HG02759 (cell line): Measurements from ENCODE around the gene FANK1.

Experiments used
- ATAC-seq: cut with Tn5 transposase; IDR thresholded peaks from one replicate; pipeline ENCODE4 v1.9.1; 2021; ENCODE audit warnings: mild to moderate bottlenecking, moderate library complexity; ENCODE audit not compliant: unreplicated experiment

FANK1 gene

DNA sequence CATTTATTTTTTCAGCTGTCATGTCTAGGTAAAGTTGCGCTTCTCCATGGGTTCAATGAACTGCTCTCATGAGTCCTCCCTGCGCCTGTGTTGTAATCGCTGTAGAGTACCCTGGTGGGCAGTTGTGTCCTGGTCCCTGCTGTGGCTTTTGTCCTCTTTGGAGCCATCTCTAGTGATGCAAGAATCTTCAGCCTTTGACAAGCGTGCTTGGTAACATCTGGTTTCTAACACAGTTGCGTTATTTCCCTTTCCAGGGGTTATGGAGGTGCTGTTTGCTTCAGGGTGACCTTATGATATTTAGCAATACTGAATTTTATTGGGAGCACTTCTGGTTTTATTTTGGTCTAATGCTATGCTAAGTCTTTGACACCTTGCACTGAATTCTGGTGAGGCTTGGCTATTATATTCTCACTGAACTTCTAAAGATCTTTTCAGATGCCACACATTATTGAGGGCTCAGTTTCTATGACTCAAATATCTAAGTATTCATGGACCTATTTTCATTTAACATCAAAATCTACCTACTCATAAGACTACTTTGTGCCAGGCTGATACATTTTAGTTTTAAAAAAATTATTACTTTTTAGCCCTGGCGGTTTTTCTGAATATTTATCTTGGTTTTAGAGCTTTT, 88.6 kb downstream of the FANK1 start:
- no peak for ATAC-seq

DNA sequence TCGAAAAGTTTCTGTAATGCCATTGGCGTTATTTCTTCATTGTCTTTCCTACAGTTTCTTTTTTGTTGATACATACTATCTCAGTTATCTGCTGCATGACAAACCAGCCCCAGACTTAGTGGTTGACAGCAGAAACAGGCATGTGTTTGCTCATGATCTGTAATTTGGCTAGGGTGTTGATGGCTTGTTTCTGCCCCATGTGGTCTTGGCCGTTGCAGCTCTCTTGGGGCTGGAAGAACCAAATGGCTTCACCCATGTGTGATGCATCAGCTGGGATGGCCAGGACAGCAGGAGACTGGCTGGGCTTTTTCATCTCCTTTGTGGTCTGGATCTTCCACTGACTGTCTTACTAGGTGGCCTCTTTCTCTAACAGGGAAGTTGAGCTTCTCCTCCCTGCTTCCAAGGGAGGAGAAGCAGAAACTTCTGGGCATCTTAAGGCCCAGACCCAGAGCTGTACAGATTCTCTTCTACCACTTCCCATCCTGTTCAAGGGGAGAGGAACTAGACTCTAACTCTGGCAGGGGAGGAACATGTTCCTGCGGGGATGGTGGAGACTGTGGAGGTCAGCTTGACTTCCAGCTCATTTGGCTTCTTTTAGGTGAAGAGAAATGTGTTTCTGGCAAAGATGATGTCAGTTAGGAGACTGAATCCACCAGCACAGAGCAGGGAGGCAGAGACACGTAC, 89.3 kb downstream of the FANK1 start:
- no peak for ATAC-seq

DNA sequence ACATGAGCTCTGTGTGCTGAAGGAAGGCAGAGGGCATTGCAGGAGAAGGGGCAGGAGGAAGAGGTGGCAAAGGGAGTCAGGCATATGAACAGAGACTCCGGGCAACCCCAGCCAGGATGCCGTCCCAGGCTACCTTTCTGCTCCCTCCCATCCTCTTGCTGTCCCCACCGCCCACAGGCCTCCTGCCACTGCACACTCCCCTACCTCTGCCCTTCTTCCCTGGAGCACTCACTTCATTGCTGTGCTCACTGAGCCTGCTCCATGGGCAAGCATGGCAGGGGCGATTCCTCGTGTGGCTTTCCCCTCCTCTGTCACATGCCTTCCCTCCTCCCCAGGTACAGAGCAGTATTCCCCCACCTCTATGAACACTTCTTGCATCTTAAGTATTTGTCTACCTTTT, 93.4 kb downstream of the FANK1 start:
- no peak for ATAC-seq

- no peak for ATAC-seq
Observed at GRCh38 chr10:125990974-125991373, 94.6 kb downstream of the FANK1 start.

- ATAC-seq = no peak
Observed at GRCh38 chr10:125991392-125991791, 95.0 kb downstream of the FANK1 start.

GRCh38 chr10:125992254-125992653, 95.9 kb downstream of the FANK1 start:
- ATAC-seq = no peak

DNA sequence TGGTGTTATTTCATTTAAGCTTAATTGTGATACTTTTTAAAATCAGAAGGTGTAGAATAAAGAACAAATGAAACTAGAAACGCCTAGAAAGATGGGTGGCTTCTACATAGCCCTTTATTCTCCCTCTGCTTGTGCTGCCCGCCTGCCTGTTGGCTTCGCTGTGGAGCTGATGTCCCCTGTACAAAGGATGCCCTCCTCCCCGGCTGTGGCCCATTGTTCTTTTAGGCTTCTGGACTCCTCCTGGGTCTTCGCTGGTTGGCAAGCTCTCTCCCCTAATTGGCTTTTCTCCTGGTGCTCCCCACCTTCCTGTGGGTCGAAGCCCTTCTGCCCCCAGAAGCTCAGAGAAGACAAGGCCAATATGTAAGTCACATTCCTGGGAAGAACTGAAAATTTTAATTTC, 98.2 kb downstream of the FANK1 start:
- no peak for ATAC-seq

GRCh38 chr10:125995726-125996304, 99.5 kb downstream of the FANK1 start:
- ATAC-seq = no peak

DNA sequence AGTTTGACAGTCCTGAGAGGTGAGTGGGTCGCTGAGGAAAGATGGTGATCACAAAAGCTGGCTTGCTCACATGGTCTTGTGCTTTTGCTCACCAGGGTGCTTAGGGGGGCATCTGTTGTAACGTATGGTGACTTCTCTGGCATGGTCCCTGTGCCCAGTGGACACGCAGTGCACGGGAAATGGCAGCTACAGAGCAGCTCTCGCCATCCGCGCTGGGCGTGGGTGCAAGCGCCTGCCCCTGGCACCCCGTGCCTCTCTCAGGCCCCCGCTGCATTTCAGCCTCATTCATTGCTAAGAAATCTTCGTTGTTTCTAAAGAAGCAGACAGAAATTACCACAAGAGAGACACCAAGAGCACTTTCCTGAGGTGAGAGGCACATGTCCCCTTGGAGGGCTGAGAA, 101.2 kb downstream of the FANK1 start:
- no peak for ATAC-seq

DNA sequence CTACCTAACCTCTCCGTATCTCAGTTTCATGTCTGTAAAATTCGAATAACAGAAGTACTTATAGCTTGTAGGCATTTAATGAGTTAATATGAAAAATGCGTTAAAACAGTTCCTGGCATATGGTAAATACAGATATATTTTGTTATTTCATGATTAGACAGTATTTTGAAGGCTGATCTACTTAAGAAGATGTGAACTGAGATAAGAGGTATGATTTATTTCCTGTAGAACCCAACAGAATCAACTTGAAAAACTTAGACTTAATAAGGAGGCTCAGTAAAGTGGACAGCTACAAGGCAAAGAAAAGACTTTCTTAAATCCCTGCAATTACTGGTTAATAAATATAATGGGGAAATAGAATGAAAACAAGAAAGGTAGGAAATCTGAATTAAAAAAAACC, 103.3 kb downstream of the FANK1 start:
- no peak for ATAC-seq

GRCh38 chr10:126001576-126001975, 105.2 kb downstream of the FANK1 start:
- no peak for ATAC-seq

DNA sequence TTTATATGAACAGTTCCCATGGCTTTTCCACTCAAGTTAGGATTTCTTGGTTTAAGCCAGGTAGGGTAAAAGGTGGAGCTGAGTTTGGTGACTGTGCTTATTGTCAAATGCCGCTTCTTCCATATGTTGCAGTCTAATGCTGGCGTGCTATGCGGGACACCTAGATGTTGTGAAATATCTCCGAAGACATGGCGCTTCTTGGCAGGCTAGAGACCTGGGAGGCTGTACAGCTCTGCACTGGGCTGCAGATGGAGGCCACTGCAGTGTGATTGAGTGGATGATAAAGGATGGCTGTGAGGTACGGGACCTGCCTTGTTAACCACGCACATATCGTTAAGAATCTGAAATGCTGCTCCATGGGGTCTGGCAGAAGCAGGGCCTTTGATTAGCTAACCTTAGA, 108.4 kb downstream of the FANK1 start:
- no peak for ATAC-seq

- ATAC-seq = no peak
Observed at GRCh38 chr10:126006264-126006663, 109.9 kb downstream of the FANK1 start.

DNA sequence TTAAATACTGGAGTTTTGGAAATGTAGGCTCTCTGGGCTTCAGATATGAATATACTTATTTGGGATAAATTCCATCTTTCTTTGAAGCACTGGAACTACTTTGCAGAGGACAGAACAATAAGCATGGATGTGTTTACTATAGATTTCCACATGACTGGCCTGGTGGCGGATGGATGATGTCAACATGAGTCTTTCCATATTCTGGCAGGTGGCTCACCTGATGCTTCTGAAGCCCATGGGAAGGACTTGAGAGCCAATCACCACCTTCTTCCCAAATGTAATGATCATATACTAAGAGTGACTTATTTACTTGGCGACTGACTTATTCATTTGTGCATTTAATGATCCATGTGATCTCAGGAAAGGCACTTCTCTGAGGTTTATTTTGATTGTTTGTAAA, 110.5 kb downstream of the FANK1 start:
- ATAC-seq = no peak

DNA sequence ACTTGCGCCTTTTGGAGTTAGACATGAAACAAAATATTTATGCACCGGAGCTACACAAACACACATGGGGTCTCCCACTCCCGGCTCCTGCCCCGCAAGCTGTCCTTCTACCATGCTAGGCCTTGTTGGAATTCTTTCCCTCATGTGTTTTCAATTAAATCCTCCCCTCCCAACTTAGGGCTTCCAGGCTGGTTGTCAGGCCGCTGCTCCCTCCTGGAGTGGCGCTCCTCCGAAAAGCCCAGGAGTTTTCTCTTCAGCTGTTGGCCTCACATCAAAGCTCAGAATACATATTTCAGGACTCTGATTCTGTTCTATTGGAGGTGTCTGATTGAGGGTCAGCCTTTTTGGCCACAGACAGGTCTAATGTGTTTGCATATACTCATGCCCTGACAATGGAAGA, 113.3 kb downstream of the FANK1 start:
- no peak for ATAC-seq

DNA sequence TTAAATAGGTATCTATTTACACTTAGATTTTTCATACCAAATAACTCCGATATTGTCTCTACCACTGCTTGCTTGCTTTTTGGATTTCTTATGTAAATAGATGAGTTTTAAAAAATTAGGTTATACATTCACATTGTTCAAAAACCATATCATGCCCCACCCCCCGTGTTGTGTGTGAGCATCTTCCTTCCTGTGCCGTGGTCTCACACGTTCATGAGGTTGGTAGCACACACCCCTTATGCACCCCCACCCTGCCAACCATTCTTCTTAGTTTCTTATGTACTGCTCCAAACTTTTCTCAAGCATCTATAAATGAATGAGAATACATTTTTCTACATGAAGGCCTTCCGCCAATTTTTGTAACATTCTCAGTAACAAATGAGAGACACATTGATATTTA, 115.6 kb downstream of the FANK1 start:
- ATAC-seq = no peak

DNA sequence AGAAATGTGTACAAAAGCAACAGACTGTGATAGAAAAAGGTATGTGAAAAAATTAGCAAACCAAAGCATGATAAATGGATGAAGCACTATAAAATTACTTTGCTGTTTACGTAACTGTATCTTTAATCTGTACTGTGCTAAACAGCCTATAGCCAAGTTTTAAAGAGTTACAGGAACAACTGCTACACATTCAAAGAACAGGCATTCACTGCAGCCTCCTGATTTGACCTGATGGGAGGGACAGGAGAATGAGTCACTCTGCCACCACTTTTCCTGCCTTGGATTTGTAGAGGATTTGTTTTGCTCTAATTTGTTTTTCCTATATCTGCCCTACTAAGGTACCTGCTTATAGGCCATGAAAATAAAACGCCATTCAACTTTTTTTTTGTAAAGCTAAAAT, 116.1 kb downstream of the FANK1 start:
- ATAC-seq = no peak

DNA sequence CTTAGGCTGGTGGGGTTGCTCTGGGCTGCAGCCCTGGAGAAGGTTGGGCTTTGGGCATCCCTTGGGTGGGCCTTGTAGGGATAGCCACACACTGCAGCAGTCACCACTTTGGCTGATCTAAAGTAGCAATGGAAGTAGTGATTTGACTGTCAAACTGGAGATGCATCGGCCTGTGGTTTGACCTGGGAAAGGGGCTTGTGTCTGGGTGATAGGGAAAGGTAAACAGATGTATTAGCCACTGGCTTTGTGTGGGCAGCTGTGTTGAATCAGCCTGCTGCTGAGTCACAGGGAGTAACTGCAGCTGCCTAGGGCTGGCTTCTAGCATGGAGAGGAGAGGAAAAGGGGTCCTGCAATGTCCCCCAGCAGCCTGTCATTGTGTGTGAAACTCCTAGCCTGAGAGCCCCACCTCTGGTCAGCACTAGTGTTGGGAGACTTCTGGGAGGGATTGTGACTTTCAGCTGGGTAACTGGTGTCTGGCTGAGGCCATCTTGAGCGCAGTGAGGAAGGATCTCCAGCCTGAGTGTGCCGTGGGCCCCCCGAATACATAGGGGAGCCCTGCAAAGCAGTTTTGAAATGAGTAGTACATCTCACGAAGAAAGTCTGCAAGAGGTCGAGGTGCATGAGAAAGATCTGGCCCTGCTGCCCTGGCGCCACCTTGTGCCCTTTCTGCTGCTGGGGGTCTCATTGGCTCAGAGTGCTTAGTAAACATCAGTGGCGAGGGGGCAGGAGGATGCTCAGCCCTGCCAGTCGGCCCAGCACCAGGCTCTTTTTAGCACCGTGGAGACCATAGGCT, 117.3 kb downstream of the FANK1 start:
- peak; percentile 78 for ATAC-seq

GRCh38 chr10:126014309-126014708, 117.9 kb downstream of the FANK1 start:
- ATAC-seq = no peak

GRCh38 chr10:126015413-126015812, 119.0 kb downstream of the FANK1 start:
- no peak for ATAC-seq

DNA sequence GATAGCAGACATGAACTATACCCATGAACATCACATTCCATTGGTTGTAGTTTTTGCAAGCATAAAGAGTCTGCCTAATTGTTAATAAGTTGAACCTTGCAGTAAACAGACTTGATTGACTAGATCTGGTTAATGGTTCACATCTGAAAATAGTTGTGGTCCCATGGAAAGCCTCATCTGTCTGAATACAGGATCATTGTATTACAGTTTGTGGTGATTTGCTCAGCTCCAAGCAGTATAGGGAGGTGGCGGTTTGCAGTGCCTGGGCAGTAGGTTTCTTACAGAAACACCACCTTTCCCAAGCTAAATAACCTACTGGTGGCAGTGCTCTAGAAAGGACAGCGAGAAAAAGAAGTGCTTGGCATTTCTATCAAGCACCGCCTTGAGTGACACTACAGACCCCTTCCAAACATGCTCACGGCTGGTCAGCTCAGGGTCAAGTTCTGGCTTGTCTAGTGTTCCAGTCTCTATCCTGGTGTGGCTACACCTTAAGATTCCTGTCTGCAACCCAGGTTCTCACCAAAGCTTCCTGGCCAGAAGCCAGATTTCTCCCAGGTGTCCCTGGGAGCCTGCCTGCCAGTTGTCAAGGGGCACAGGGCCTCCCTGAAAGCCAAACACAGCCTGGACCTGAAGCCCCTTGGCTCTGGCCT, 119.9 kb downstream of the FANK1 start:
- no peak for ATAC-seq
